Keratinocyte (primary cell): ENCODE measurements around the gene FBLN7. TPM values are rescaled to one million over a fixed set of nuclear protein-coding genes. Genes with fewer than 3 reads are reported as not detected.

Experiments used
- DNase-seq: peaks from one replicate; pipeline ENCODE4 v3.0.0-alpha.2; 2011; ENCODE audit warnings: low read depth, missing footprints, low spot score
- FAIRE-seq: peaks from 2 replicates; lab custom pipeline; 2011; peaks lifted over from hg19 to GRCh38; lab: Jason Lieb, UNC
- H2AFZ ChIP-seq: 2 replicates; pipeline ENCODE4 v1.6.0; 2012; ENCODE audit warnings: low read length, control low read depth, inconsistent platforms; ENCODE audit not compliant: control insufficient read depth
- H3K27ac ChIP-seq: 2 replicates; pipeline ENCODE4 v1.5.1; 2011; ENCODE audit warnings: low read length; ENCODE audit not compliant: control insufficient read depth, insufficient read depth
- H3K27me3 ChIP-seq: 3 replicates; pipeline ENCODE4 v1.6.0; 2011; ENCODE audit warnings: low read length; ENCODE audit not compliant: control insufficient read depth, insufficient read depth; ENCODE audit errors: extremely low read depth
- H3K36me3 ChIP-seq, 2 experiments: 2 replicates in 1 of 2; 3 replicates in 1 of 2; pipeline ENCODE4 v1.5.1; 2011; ENCODE audit warnings: low read length in 2 of 2, mild to moderate bottlenecking in 1 of 2; ENCODE audit not compliant: control insufficient read depth in 2 of 2, insufficient read depth in 2 of 2; ENCODE audit errors: extremely low read depth in 1 of 2
- H3K4me1 ChIP-seq: 3 replicates; pipeline ENCODE4 v1.5.1; 2011; ENCODE audit warnings: low read length; ENCODE audit not compliant: control insufficient read depth, insufficient read depth; ENCODE audit errors: extremely low read depth
- H3K4me2 ChIP-seq: 3 replicates; pipeline ENCODE4 v1.6.0; 2011; ENCODE audit warnings: low read depth, low read length; ENCODE audit not compliant: control insufficient read depth, insufficient read depth; ENCODE audit errors: extremely low read depth
- H3K4me3 ChIP-seq, 3 experiments: fragments of 200-600 bp in 1 of 3; sonication (generic) in 1 of 3; 2 replicates in 2 of 3; 3 replicates in 1 of 3; pipeline ENCODE4 v1.5.1; 2011 to 2016; ENCODE audit warnings: low read length in 3 of 3, mild to moderate bottlenecking in 3 of 3, control low read depth in 2 of 3, inconsistent platforms in 1 of 3, low read depth in 1 of 3, mixed read lengths in 1 of 3, mixed run types in 1 of 3, moderate library complexity in 1 of 3; ENCODE audit not compliant: control insufficient read depth in 2 of 3, insufficient read depth in 2 of 3; ENCODE audit errors: extremely low read depth in 1 of 3
- H3K79me2 ChIP-seq: 2 replicates; pipeline ENCODE4 v1.6.0; 2012; ENCODE audit warnings: low read length; ENCODE audit not compliant: control insufficient read depth, insufficient read depth
- H3K9ac ChIP-seq: 3 replicates; pipeline ENCODE4 v1.6.0; 2011; ENCODE audit warnings: low read length; ENCODE audit not compliant: control insufficient read depth, insufficient read depth; ENCODE audit errors: extremely low read depth
- H3K9me1 ChIP-seq: 3 replicates; pipeline ENCODE4 v1.6.0; 2011; ENCODE audit warnings: low read length; ENCODE audit not compliant: control insufficient read depth, insufficient read depth; ENCODE audit errors: extremely low read depth
- H3K9me3 ChIP-seq: 2 replicates; pipeline ENCODE4 v1.5.1; 2012; ENCODE audit warnings: low read depth, low read length; ENCODE audit not compliant: control insufficient read depth
- H4K20me1 ChIP-seq: 3 replicates; pipeline ENCODE4 v1.6.0; 2011; ENCODE audit warnings: low read length; ENCODE audit not compliant: control insufficient read depth, insufficient read depth; ENCODE audit errors: extremely low read depth
- EZH2 ChIP-seq: IDR thresholded peaks from one replicate; pipeline ENCODE4 v1.6.1; 2012; ENCODE audit warnings: inconsistent platforms, mild to moderate bottlenecking, low read length, moderate library complexity
- dilution Hi-C: fragments of 300-500 bp; cut with MboI; formaldehyde crosslinking; loops from one replicate; pipeline ENCODE4 v1.7.0; 2020; ENCODE audit warnings: low sequenced_read_pairs; ENCODE audit not compliant: extremely low pct_ligation_motif_present
- polyA plus RNA-seq, 5 experiments: library from polyadenylated mRNA; depleted of rRNA in 3 of 5; stranded (reverse) in 3 of 5; stranded (forward) in 1 of 5; unstranded in 1 of 5; fragments of >200 nt; gene quantifications; 1 replicate in 1 of 5; 2 replicates in 3 of 5; 3 replicates in 1 of 5; pipeline versions ENCODE4 v1.2.1 to v1.2.3, GENCODE V29; 2011 to 2012; ENCODE audit warnings: missing spikeins in 2 of 5, low read depth in 1 of 5, low replicate concordance in 1 of 5
- TF ChIP-seq, protein P1 (sequence below), 3 experiments: IDR thresholded peaks in 1 of 3; conservative IDR thresholded peaks in 1 of 3; optimal IDR thresholded peaks in 1 of 3; 2 replicates in 2 of 3; 3 replicates in 1 of 3; pipeline versions ENCODE3 to v1.5.1; 2011; ENCODE audit warnings: low read length in 3 of 3, mild to moderate bottlenecking in 3 of 3, moderate library complexity in 2 of 3, control low read depth in 1 of 3, inconsistent platforms in 1 of 3; ENCODE audit not compliant: insufficient read depth in 2 of 3; ENCODE audit errors: extremely low read depth in 1 of 3

The FBLN7 gene
- polyA plus RNA-seq, 1 donor (not counting 4 experiments of a cell fraction or from before 2014, with no cell fraction given), result not detected

DNA sequence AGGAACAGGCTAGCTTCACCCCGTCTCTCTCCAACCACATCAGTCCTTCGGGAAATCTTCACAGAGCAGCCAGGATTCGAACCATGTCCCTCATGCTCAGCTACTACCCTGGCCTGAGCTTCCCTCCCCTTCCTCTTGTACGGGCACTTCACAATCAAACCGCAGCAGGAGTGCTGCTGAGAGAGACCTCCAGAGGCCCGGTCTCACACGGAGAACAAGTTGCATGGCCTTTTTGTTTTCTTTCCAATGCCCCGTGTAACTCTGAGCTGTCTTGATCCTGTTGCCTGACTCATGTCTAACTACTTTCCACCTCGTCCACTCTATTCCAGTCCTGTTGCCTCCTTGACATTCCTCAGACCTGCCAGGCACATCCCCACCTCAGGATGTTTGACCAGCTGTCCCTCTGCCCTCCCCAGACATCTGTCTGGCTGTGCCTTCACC is 25.4 kb downstream of the FBLN7 start:
- TF ChIP-seq, protein P1, sequence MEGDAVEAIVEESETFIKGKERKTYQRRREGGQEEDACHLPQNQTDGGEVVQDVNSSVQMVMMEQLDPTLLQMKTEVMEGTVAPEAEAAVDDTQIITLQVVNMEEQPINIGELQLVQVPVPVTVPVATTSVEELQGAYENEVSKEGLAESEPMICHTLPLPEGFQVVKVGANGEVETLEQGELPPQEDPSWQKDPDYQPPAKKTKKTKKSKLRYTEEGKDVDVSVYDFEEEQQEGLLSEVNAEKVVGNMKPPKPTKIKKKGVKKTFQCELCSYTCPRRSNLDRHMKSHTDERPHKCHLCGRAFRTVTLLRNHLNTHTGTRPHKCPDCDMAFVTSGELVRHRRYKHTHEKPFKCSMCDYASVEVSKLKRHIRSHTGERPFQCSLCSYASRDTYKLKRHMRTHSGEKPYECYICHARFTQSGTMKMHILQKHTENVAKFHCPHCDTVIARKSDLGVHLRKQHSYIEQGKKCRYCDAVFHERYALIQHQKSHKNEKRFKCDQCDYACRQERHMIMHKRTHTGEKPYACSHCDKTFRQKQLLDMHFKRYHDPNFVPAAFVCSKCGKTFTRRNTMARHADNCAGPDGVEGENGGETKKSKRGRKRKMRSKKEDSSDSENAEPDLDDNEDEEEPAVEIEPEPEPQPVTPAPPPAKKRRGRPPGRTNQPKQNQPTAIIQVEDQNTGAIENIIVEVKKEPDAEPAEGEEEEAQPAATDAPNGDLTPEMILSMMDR (optimal IDR thresholded peaks at IDR 0.05 in 1 of 3, IDR thresholded peaks at IDR 0.05 in 1 of 3, conservative IDR thresholded peaks at IDR 0.05 in 1 of 3; ENCODE audit: extremely low read depth in 1 of 3, insufficient read depth in 2 of 3, low read length in 3 of 3), result no peak
- no peak for TF ChIP-seq EZH2
- Histone ChIP-seq H3K9me1 (no peaks in the 10 kb centered on the region), H2AFZ (no peak overlapping the region), H3K36me3 (no peaks in the 10 kb centered on the region), H3K9me3 (no peaks in the 10 kb centered on the region), H4K20me1 (no peaks in the 10 kb centered on the region), H3K79me2 (no peaks in the 10 kb centered on the region), H3K27ac (no peak overlapping the region), H3K4me3 (no peak overlapping the region), H3K4me1 (no peaks in the 10 kb centered on the region), H3K4me2 (no peak overlapping the region), H3K27me3 (no peaks in the 10 kb centered on the region), H3K9ac (no peak overlapping the region)
- DNase-seq (no peak), FAIRE-seq (no peak)
- dilution Hi-C loops, result no loop called here

DNA sequence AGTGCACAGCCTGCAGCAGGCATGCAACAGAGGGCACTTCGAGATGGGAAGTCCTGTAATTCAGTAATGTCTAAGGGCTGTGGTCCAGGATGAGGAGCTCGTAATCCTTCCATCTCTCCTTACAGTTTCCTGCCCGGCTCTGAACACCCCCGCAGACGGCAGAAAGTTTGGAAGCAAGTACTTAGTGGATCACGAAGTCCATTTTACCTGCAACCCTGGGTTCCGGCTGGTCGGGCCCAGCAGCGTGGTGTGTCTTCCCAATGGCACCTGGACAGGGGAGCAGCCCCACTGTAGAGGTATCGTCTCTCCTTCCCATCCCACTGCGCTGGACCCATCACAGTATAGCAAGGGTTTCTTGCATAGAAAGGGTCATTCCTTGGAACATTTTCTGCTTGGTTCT is 26.7 kb downstream of the FBLN7 start:
- FAIRE-seq (no peak), DNase-seq (no peak)
- TF ChIP-seq, protein P1 (optimal IDR thresholded peaks at IDR 0.05 in 1 of 3, IDR thresholded peaks at IDR 0.05 in 1 of 3, conservative IDR thresholded peaks at IDR 0.05 in 1 of 3; ENCODE audit: extremely low read depth in 1 of 3, insufficient read depth in 2 of 3, low read length in 3 of 3), result no peak
- no peak for TF ChIP-seq EZH2
- Histone ChIP-seq H3K9ac (no peak overlapping the region), H3K4me1 (no peaks in the 10 kb centered on the region), H3K4me3 (no peak overlapping the region), H3K27ac (no peak overlapping the region), H3K9me1 (no peaks in the 10 kb centered on the region), H3K79me2 (no peaks in the 10 kb centered on the region), H4K20me1 (no peaks in the 10 kb centered on the region), H3K36me3 (no peaks in the 10 kb centered on the region), H3K9me3 (no peaks in the 10 kb centered on the region), H2AFZ (no peak overlapping the region), H3K4me2 (no peak overlapping the region), H3K27me3 (no peaks in the 10 kb centered on the region)
- dilution Hi-C loops, result no loop called here
